SK-N-SH treated with all-trans-retinoic acid at 6 μM for 48 hours (cell line): ENCODE measurements around the gene SHOC2.

Experiments used
- ATAC-seq: fragments of 200-7000 bp; cut with Tn5 transposase; 3 replicates; pipeline ENCODE4 v1.9.1; 2020; ENCODE audit warnings: mild to moderate bottlenecking, moderate library complexity
- ARNTL ChIP-seq: fragments of 450-650 bp; formaldehyde crosslinking; IDR thresholded peaks from 2 replicates; pipeline ENCODE4 v1.5.0; 2020; ENCODE audit warnings: low read depth, mild to moderate bottlenecking, moderate library complexity, borderline replicate concordance
- BACH2 ChIP-seq: fragments of 250-450 bp; sonication (Bioruptor Pico); IDR thresholded peaks from 2 replicates; pipeline ENCODE4 v1.9.0; 2021; ENCODE audit warnings: mild to moderate bottlenecking, borderline replicate concordance
- CSDC2 ChIP-seq: fragments of 250-450 bp; sonication (Bioruptor Pico); IDR thresholded peaks from 2 replicates; pipeline ENCODE4 v1.5.0; 2020; ENCODE audit warnings: mild to moderate bottlenecking, moderate library complexity
- GLIS3 ChIP-seq: fragments of 250-450 bp; sonication (Bioruptor Pico); IDR thresholded peaks from 2 replicates; pipeline ENCODE4 v1.5.0; 2020; ENCODE audit warnings: mild to moderate bottlenecking, moderate library complexity
- ISL1 ChIP-seq: fragments of 250-450 bp; sonication (Bioruptor Pico); IDR thresholded peaks from 2 replicates; pipeline ENCODE4 v2.1.2; 2022; ENCODE audit warnings: mild to moderate bottlenecking, moderate library complexity
- OSR1 ChIP-seq: fragments of 250-450 bp; sonication (Bioruptor Pico); IDR thresholded peaks from 2 replicates; pipeline ENCODE4 v1.8.0; 2022; ENCODE audit warnings: moderate library complexity, mild to moderate bottlenecking, inconsistent platforms
- PPARA ChIP-seq: fragments of 250-450 bp; sonication (Bioruptor Pico); IDR thresholded peaks from 2 replicates; pipeline ENCODE4 v1.5.0; 2020; ENCODE audit warnings: mild to moderate bottlenecking, borderline replicate concordance
- RARB ChIP-seq: fragments of 250-450 bp; sonication (Bioruptor Pico); IDR thresholded peaks from 2 replicates; pipeline ENCODE4 v1.8.0; 2021; ENCODE audit warnings: mild to moderate bottlenecking, moderate library complexity
- SNAI2 ChIP-seq: fragments of 250-450 bp; sonication (Bioruptor Pico); IDR thresholded peaks from 2 replicates; pipeline ENCODE4 v1.5.0; 2020; ENCODE audit warnings: mild to moderate bottlenecking, moderate library complexity
- TCF4 ChIP-seq: fragments of 250-450 bp; sonication (Bioruptor Pico); IDR thresholded peaks from 2 replicates; pipeline ENCODE4 v1.8.0; 2021; ENCODE audit warnings: mild to moderate bottlenecking, moderate library complexity, borderline replicate concordance
- TOX ChIP-seq: fragments of 250-450 bp; sonication (Bioruptor Pico); IDR thresholded peaks from 2 replicates; pipeline ENCODE4 v1.8.0; 2021; ENCODE audit warnings: mild to moderate bottlenecking, moderate library complexity, borderline replicate concordance
- ZFP3 ChIP-seq: fragments of 250-450 bp; sonication (Bioruptor Pico); IDR thresholded peaks from 2 replicates; pipeline ENCODE4 v1.5.0; 2020; ENCODE audit warnings: mild to moderate bottlenecking, moderate library complexity
- ZFP30 ChIP-seq: fragments of 450-650 bp; formaldehyde crosslinking; IDR thresholded peaks from 2 replicates; pipeline ENCODE4 v1.5.0; 2022; ENCODE audit warnings: mild to moderate bottlenecking, moderate library complexity
- ZNF565 ChIP-seq: fragments of 450-650 bp; formaldehyde crosslinking; conservative IDR thresholded peaks from 2 replicates; pipeline ENCODE4 v1.5.0; 2020; ENCODE audit warnings: low read depth, mild to moderate bottlenecking, moderate library complexity
- ZNF70 ChIP-seq: fragments of 450-650 bp; formaldehyde crosslinking; IDR thresholded peaks from 2 replicates; pipeline ENCODE4 v1.5.0; 2020; ENCODE audit warnings: mild to moderate bottlenecking, moderate library complexity
- ZNF8 ChIP-seq: fragments of 450-650 bp; formaldehyde crosslinking; IDR thresholded peaks from 2 replicates; pipeline ENCODE4 v1.5.0; 2020; ENCODE audit warnings: mild to moderate bottlenecking, moderate library complexity
- TF ChIP-seq, protein P1 (sequence below): fragments of 250-450 bp; sonication (Bioruptor Pico); IDR thresholded peaks from 2 replicates; pipeline ENCODE4 v1.8.0; 2021; ENCODE audit warnings: low read depth, mild to moderate bottlenecking, moderate library complexity, borderline replicate concordance
- TF ChIP-seq, protein P2 (sequence below): fragments of 250-450 bp; sonication (Bioruptor Pico); IDR thresholded peaks from 2 replicates; pipeline ENCODE4 v1.5.1; 2020; ENCODE audit warnings: low read depth, mild to moderate bottlenecking, moderate library complexity
- TF ChIP-seq, protein P3 (sequence below): fragments of 250-450 bp; sonication (Bioruptor Pico); IDR thresholded peaks from 2 replicates; pipeline ENCODE4 v1.8.0; 2020; ENCODE audit warnings: mild to moderate bottlenecking, moderate library complexity, borderline replicate concordance
- TF ChIP-seq, protein P4 (sequence below): fragments of 250-450 bp; sonication (Bioruptor Pico); IDR thresholded peaks from 2 replicates; pipeline ENCODE4 v1.5.1; 2021; ENCODE audit warnings: mild to moderate bottlenecking, moderate library complexity

SHOC2 gene

DNA sequence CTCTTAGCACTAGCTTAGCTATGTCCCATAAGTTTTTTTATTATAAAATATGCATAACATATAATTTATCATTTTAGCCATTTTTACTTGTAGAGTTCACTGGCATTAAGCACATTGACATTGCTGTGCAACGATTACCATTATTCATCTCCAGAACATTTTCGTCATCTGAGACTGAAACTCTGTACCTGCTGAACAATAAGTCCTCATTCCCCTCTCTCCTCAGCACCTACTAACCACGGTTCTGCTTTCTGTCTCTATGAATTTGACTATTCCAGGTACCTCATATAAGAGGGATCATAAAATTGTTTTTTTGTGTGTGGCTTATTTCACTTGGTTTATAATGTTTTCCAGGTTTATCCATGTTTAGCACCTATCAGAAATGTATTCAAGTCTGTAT, 64.1 kb downstream of the SHOC2 start:
- no peak for ATAC-seq
- TF ChIP-seq, protein P1, sequence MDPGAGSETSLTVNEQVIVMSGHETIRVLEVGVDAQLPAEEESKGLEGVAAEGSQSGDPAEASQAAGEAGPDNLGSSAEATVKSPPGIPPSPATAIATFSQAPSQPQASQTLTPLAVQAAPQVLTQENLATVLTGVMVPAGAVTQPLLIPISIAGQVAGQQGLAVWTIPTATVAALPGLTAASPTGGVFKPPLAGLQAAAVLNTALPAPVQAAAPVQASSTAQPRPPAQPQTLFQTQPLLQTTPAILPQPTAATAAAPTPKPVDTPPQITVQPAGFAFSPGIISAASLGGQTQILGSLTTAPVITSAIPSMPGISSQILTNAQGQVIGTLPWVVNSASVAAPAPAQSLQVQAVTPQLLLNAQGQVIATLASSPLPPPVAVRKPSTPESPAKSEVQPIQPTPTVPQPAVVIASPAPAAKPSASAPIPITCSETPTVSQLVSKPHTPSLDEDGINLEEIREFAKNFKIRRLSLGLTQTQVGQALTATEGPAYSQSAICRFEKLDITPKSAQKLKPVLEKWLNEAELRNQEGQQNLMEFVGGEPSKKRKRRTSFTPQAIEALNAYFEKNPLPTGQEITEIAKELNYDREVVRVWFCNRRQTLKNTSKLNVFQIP = no peak
- no peak for TF ChIP-seq BACH2 (CRISPR knock-in tag)
- TF ChIP-seq ISL1 (CRISPR knock-in tag) = no peak
- TF ChIP-seq, protein P2, sequence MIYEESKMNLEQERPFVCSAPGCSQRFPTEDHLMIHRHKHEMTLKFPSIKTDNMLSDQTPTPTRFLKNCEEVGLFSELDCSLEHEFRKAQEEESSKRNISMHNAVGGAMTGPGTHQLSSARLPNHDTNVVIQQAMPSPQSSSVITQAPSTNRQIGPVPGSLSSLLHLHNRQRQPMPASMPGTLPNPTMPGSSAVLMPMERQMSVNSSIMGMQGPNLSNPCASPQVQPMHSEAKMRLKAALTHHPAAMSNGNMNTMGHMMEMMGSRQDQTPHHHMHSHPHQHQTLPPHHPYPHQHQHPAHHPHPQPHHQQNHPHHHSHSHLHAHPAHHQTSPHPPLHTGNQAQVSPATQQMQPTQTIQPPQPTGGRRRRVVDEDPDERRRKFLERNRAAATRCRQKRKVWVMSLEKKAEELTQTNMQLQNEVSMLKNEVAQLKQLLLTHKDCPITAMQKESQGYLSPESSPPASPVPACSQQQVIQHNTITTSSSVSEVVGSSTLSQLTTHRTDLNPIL (CRISPR knock-in tag) = no peak
- TF ChIP-seq SNAI2 (CRISPR knock-in tag) = no peak
- TF ChIP-seq GLIS3 (CRISPR knock-in tag) = no peak
- no peak for TF ChIP-seq OSR1 (CRISPR knock-in tag)
- no peak for TF ChIP-seq TOX (CRISPR knock-in tag)
- TF ChIP-seq ZNF565 (CRISPR knock-in tag) = no peak
- TF ChIP-seq ZNF70 (CRISPR knock-in tag) = no peak
- TF ChIP-seq RARB (CRISPR knock-in tag) = no peak
- TF ChIP-seq CSDC2 = no peak

DNA sequence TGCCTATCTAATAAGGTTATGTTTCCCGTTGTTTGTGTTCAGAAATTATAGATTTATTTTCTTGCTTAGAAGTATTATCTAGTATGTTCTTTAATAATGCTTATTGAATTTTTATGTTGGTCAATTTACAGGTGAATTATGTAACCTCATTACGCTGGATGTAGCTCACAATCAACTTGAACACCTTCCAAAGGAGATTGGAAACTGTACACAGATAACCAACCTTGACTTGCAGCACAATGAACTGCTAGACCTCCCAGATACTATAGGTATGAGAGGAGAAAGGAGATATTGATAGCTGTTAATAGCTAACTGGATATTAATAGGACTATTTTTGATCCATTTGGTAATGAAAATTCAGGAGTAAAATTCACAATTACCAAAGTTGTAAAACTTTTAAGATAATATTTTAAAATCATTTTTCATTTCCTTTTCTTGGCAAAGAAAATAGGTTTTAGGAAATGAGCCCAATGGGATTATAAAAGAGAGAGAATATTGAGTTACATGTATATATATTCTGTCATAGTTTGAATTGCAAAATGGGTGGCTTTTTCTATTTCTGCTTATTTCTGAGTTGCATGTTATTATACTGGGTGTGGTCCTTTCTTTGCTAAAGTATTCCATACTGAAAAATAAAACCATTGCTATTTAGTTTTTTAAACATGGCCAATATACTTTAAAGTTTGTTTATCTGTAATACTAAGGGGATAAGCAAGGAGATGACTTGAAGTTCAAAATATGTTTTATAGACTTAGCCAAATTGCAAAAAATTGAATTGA, 66.3 kb downstream of the SHOC2 start:
- TF ChIP-seq, protein P1 = no peak
- TF ChIP-seq CSDC2 (no peak), ARNTL (CRISPR knock-in tag) (no peak), SNAI2 (CRISPR knock-in tag) (no peak), GLIS3 (CRISPR knock-in tag) (no peak), ZFP3 (CRISPR knock-in tag) (no peak), ZNF70 (CRISPR knock-in tag) (no peak), ZFP30 (CRISPR knock-in tag) (no peak), RARB (CRISPR knock-in tag) (no peak), TCF4 (CRISPR knock-in tag) (no peak)
- TF ChIP-seq, protein P3, sequence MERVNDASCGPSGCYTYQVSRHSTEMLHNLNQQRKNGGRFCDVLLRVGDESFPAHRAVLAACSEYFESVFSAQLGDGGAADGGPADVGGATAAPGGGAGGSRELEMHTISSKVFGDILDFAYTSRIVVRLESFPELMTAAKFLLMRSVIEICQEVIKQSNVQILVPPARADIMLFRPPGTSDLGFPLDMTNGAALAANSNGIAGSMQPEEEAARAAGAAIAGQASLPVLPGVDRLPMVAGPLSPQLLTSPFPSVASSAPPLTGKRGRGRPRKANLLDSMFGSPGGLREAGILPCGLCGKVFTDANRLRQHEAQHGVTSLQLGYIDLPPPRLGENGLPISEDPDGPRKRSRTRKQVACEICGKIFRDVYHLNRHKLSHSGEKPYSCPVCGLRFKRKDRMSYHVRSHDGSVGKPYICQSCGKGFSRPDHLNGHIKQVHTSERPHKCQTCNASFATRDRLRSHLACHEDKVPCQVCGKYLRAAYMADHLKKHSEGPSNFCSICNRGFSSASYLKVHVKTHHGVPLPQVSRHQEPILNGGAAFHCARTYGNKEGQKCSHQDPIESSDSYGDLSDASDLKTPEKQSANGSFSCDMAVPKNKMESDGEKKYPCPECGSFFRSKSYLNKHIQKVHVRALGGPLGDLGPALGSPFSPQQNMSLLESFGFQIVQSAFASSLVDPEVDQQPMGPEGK (CRISPR knock-in tag) = no peak
- TF ChIP-seq, protein P4, sequence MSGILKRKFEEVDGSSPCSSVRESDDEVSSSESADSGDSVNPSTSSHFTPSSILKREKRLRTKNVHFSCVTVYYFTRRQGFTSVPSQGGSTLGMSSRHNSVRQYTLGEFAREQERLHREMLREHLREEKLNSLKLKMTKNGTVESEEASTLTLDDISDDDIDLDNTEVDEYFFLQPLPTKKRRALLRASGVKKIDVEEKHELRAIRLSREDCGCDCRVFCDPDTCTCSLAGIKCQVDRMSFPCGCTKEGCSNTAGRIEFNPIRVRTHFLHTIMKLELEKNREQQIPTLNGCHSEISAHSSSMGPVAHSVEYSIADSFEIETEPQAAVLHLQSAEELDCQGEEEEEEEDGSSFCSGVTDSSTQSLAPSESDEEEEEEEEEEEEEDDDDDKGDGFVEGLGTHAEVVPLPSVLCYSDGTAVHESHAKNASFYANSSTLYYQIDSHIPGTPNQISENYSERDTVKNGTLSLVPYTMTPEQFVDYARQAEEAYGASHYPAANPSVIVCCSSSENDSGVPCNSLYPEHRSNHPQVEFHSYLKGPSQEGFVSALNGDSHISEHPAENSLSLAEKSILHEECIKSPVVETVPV (CRISPR knock-in tag) = no peak
- TF ChIP-seq, protein P2 (CRISPR knock-in tag) = no peak
- ATAC-seq = no peak

DNA sequence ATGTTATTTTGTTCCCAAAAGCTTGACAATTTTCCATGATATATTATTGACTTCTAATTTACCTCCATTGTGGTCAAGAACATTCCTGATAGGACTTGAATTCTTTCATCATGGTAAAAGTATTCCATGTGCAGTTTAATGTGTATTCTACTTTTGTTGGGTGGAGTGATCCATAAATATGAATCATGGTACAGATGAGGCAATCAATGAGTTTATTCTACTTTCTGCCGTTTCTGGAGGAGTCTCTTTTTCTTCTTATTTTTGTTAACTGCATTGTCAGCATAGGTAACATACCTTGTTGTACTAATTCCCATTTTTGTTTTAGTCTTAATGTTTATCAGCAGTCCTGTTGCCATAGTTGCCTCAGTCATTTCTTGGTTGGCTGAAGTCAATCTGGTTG, 69.6 kb downstream of the SHOC2 start:
- TF ChIP-seq SNAI2 (CRISPR knock-in tag) (no peak), BACH2 (CRISPR knock-in tag) (no peak), TOX (CRISPR knock-in tag) (no peak), ZNF8 (CRISPR knock-in tag) (no peak), GLIS3 (CRISPR knock-in tag) (no peak), PPARA (no peak)
- TF ChIP-seq, protein P2 (CRISPR knock-in tag) = no peak
- ATAC-seq = no peak
